WTC11 (cell line): ENCODE data around the gene ACY1.

Source experiments
- ATF1 ChIP-seq: sonication (generic); formaldehyde crosslinking; IDR thresholded peaks from 2 replicates; pipeline ENCODE4 v1.8.1; 2023; ENCODE audit warnings: mild to moderate bottlenecking, moderate library complexity, missing genetic modification reagents
- E2F4 ChIP-seq: sonication (generic); formaldehyde crosslinking; IDR thresholded peaks from 2 replicates; pipeline ENCODE4 v1.8.1; 2022; ENCODE audit warnings: low read depth, mild to moderate bottlenecking, moderate library complexity, missing genetic modification reagents, borderline replicate concordance
- ETV6 ChIP-seq: sonication (generic); formaldehyde crosslinking; IDR thresholded peaks from 2 replicates; pipeline ENCODE4 v1.8.1; 2022; ENCODE audit warnings: mild to moderate bottlenecking, missing genetic modification reagents
- ZBTB21 ChIP-seq: sonication (generic); formaldehyde crosslinking; IDR thresholded peaks from 2 replicates; pipeline ENCODE4 v1.8.1; 2023; ENCODE audit warnings: mild to moderate bottlenecking, missing genetic modification reagents, borderline replicate concordance
- TF ChIP-seq, protein P1 (sequence below): fragments of 200-600 bp; IDR thresholded peaks from 2 replicates; pipeline ENCODE4 v1.8.0; 2022; ENCODE audit warnings: antibody characterized with exemption

- TF ChIP-seq, protein P1, sequence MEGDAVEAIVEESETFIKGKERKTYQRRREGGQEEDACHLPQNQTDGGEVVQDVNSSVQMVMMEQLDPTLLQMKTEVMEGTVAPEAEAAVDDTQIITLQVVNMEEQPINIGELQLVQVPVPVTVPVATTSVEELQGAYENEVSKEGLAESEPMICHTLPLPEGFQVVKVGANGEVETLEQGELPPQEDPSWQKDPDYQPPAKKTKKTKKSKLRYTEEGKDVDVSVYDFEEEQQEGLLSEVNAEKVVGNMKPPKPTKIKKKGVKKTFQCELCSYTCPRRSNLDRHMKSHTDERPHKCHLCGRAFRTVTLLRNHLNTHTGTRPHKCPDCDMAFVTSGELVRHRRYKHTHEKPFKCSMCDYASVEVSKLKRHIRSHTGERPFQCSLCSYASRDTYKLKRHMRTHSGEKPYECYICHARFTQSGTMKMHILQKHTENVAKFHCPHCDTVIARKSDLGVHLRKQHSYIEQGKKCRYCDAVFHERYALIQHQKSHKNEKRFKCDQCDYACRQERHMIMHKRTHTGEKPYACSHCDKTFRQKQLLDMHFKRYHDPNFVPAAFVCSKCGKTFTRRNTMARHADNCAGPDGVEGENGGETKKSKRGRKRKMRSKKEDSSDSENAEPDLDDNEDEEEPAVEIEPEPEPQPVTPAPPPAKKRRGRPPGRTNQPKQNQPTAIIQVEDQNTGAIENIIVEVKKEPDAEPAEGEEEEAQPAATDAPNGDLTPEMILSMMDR = no peak
- TF ChIP-seq ETV6 (CRISPR knock-in tag) (no peak), ZBTB21 (CRISPR knock-in tag) (no peak), E2F4 (CRISPR knock-in tag) (no peak), ATF1 (CRISPR knock-in tag) (no peak)
Measured at GRCh38 chr3:52031896-52032295, 48.6 kb downstream of the ACY1 start.
